HEK293 (cell line): Measurements from ENCODE around the gene PHLDB1.

Source experiments
- CTCF ChIA-PET: fragments of 350-600 bp; formaldehyde crosslinking; extraction: SDS; loops from one replicate; lab custom pipeline; 2021; ENCODE audit warnings: antibody characterized with exemption; lab: Yijun Ruan, JAX
- POLR2A ChIA-PET: fragments of 300-600 bp; formaldehyde crosslinking; extraction: SDS; loops from one replicate; lab custom pipeline; 2020; ENCODE audit warnings: antibody characterized with exemption, inconsistent platforms; lab: Yijun Ruan, JAX
- H3K27ac ChIP-seq: fragments of 200-500 bp; sonication (Bioruptor generic); 2 replicates; pipeline ENCODE4 v1.5.1; 2014; ENCODE audit warnings: low read depth, low read length, control low read depth, inconsistent platforms; ENCODE audit errors: extremely low read depth
- H3K36me3 ChIP-seq, 2 experiments: fragments of 200-500 bp in 1 of 2; sonication (Bioruptor generic) in 1 of 2; 1 replicate in 1 of 2; 2 replicates in 1 of 2; pipeline ENCODE4 v1.5.1; 2014 to 2017; ENCODE audit warnings: inconsistent platforms in 2 of 2, low read length in 2 of 2; ENCODE audit not compliant: control insufficient read depth in 2 of 2, insufficient read depth in 1 of 2
- H3K4me1 ChIP-seq: fragments of 200-500 bp; sonication (Bioruptor generic); 2 replicates; pipeline ENCODE4 v1.5.1; 2014; ENCODE audit warnings: mild to moderate bottlenecking, low read length, inconsistent platforms; ENCODE audit not compliant: control insufficient read depth, insufficient read depth
- H3K4me3 ChIP-seq: 2 replicates; pipeline ENCODE4 v1.5.1; 2011; ENCODE audit warnings: low read depth, mild to moderate bottlenecking, control low read depth, low read length, moderate library complexity
- H3K9me3 ChIP-seq: fragments of 200-500 bp; sonication (Bioruptor generic); 2 replicates; pipeline ENCODE4 v1.5.1; 2014; ENCODE audit warnings: low read depth, low read length, inconsistent platforms; ENCODE audit not compliant: control insufficient read depth, insufficient read depth
- GFI1B ChIP-seq: fragments of 450-650 bp; formaldehyde crosslinking; IDR thresholded peaks from 2 replicates; pipeline ENCODE4 v1.5.1; 2016; ENCODE audit warnings: missing biosample characterization, missing genetic modification characterization
- GLI2 ChIP-seq: fragments of 450-650 bp; formaldehyde crosslinking; IDR thresholded peaks from 2 replicates; pipeline ENCODE4; 2017; ENCODE audit warnings: missing biosample characterization, missing genetic modification characterization, low read depth, borderline replicate concordance
- GLIS1 ChIP-seq: fragments of 450-650 bp; formaldehyde crosslinking; IDR thresholded peaks from 2 replicates; pipeline ENCODE4 v1.5.1; 2016; ENCODE audit warnings: missing biosample characterization, missing genetic modification characterization
- KLF7 ChIP-seq: fragments of 450-650 bp; formaldehyde crosslinking; IDR thresholded peaks from 2 replicates; pipeline ENCODE4 v1.5.1; 2016; ENCODE audit warnings: missing biosample characterization, missing genetic modification characterization, borderline replicate concordance
- ZBTB1 ChIP-seq: fragments of 450-650 bp; formaldehyde crosslinking; IDR thresholded peaks from 2 replicates; pipeline ENCODE4 v1.5.1; 2016; ENCODE audit warnings: missing biosample characterization, missing genetic modification characterization
- ZBTB17 ChIP-seq: fragments of 450-650 bp; formaldehyde crosslinking; IDR thresholded peaks from 2 replicates; pipeline ENCODE4 v1.5.1; 2016; ENCODE audit warnings: missing biosample characterization, missing genetic modification characterization
- ZFHX2 ChIP-seq: fragments of 450-650 bp; formaldehyde crosslinking; conservative IDR thresholded peaks from 2 replicates; pipeline ENCODE4 v1.5.1; 2016; ENCODE audit warnings: missing biosample characterization, missing genetic modification characterization
- ZNF138 ChIP-seq: fragments of 450-650 bp; formaldehyde crosslinking; IDR thresholded peaks from 2 replicates; pipeline ENCODE4 v1.5.1; 2016; ENCODE audit warnings: missing biosample characterization, missing genetic modification characterization, borderline replicate concordance
- ZNF155 ChIP-seq: fragments of 450-650 bp; formaldehyde crosslinking; IDR thresholded peaks from 2 replicates; pipeline ENCODE4 v1.5.1; 2016; ENCODE audit warnings: missing biosample characterization, missing genetic modification characterization
- ZNF221 ChIP-seq: fragments of 450-650 bp; formaldehyde crosslinking; IDR thresholded peaks from 2 replicates; pipeline ENCODE4 v1.5.1; 2017; ENCODE audit warnings: missing biosample characterization, missing genetic modification characterization, borderline replicate concordance
- ZNF292 ChIP-seq: fragments of 450-650 bp; formaldehyde crosslinking; IDR thresholded peaks from 2 replicates; pipeline ENCODE4 v1.5.1; 2016; ENCODE audit warnings: low read depth, missing biosample characterization, missing genetic modification characterization, borderline replicate concordance
- ZNF426 ChIP-seq: fragments of 450-650 bp; formaldehyde crosslinking; IDR thresholded peaks from 2 replicates; pipeline ENCODE4 v1.5.1; 2017; ENCODE audit warnings: missing biosample characterization, missing genetic modification characterization, mild to moderate bottlenecking, inconsistent platforms, moderate library complexity
- ZNF510 ChIP-seq: fragments of 450-650 bp; formaldehyde crosslinking; IDR thresholded peaks from 2 replicates; pipeline ENCODE4 v1.5.1; 2018; ENCODE audit warnings: mild to moderate bottlenecking, missing genetic modification characterization, missing biosample characterization; ENCODE audit not compliant: insufficient replicate concordance
- ZNF707 ChIP-seq: fragments of 450-650 bp; formaldehyde crosslinking; IDR thresholded peaks from 2 replicates; pipeline ENCODE4 v1.5.1; 2016; ENCODE audit warnings: missing biosample characterization, missing genetic modification characterization
- ZNF785 ChIP-seq: fragments of 450-650 bp; formaldehyde crosslinking; IDR thresholded peaks from 2 replicates; pipeline ENCODE4 v1.5.1; 2016; ENCODE audit warnings: missing biosample characterization, missing genetic modification characterization
- ZXDB ChIP-seq: fragments of 450-650 bp; formaldehyde crosslinking; IDR thresholded peaks from 2 replicates; pipeline ENCODE4 v1.5.1; 2016; ENCODE audit warnings: missing biosample characterization, missing genetic modification characterization
- TF ChIP-seq, protein P1 (sequence below): fragments of 450-650 bp; formaldehyde crosslinking; IDR thresholded peaks from 2 replicates; pipeline ENCODE4 v1.5.1; 2017; ENCODE audit warnings: missing biosample characterization, missing genetic modification characterization
- TF ChIP-seq, protein P2 (sequence below): fragments of 450-650 bp; IDR thresholded peaks from 2 replicates; pipeline ENCODE4 v1.5.1; 2018; ENCODE audit warnings: missing biosample characterization, missing genetic modification characterization

The PHLDB1 gene

GRCh38 chr11:118615976-118616371 is 8.6 kb downstream of the PHLDB1 start:
- ChIA-PET POLR2A (no interaction called here), CTCF (no interaction called here)
- Histone ChIP-seq H3K27ac (no peak overlapping the region), H3K4me1 (no peaks in the 10 kb centered on the region), H3K9me3 (no peaks in the 10 kb centered on the region), H3K36me3 (peaks cover 0 to 19% of the 10 kb centered on the region in 2 experiments; a peak in 1 of 3 replicates), H3K4me3 (no peak overlapping the region)
- TF ChIP-seq ZNF221 (tag by site-specific recombination): no peak
- TF ChIP-seq ZNF426 (tag by site-specific recombination): no peak
- TF ChIP-seq ZNF138 (tag by site-specific recombination): no peak
- no peak for TF ChIP-seq ZNF707
- TF ChIP-seq GLIS1: no peak
- TF ChIP-seq GFI1B (tag by site-specific recombination): no peak
- TF ChIP-seq, protein P1, sequence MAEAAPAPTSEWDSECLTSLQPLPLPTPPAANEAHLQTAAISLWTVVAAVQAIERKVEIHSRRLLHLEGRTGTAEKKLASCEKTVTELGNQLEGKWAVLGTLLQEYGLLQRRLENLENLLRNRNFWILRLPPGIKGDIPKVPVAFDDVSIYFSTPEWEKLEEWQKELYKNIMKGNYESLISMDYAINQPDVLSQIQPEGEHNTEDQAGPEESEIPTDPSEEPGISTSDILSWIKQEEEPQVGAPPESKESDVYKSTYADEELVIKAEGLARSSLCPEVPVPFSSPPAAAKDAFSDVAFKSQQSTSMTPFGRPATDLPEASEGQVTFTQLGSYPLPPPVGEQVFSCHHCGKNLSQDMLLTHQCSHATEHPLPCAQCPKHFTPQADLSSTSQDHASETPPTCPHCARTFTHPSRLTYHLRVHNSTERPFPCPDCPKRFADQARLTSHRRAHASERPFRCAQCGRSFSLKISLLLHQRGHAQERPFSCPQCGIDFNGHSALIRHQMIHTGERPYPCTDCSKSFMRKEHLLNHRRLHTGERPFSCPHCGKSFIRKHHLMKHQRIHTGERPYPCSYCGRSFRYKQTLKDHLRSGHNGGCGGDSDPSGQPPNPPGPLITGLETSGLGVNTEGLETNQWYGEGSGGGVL (tag by site-specific recombination): no peak

- H3K36me3 ChIP-seq: peaks cover 0 to 19% of the 10 kb centered on the region in 2 experiments; a peak in 1 of 3 replicates
- ChIA-PET CTCF (interaction anchor here (0.7 to 1.8 kb wide), 3 partner anchors 11 to 23 kb away, joined by 4 to 8 read pairs (median 4); partner anchors contain the start of gene PHLDB1), POLR2A (interaction anchor here (5.4 kb wide), 1 partner anchor 12 kb away, joined by 72 read pairs; the partner anchor contains the start of gene PHLDB1)
- TF ChIP-seq ZBTB17 (tag by site-specific recombination): peak; percentile 81
- TF ChIP-seq ZNF155 (tag by site-specific recombination): no peak
- TF ChIP-seq ZNF510 (tag by site-specific recombination): no peak
- no peak for TF ChIP-seq ZBTB1 (tag by site-specific recombination)
- no peak for TF ChIP-seq ZXDB (tag by site-specific recombination)
- TF ChIP-seq GLI2: no peak
- no peak for TF ChIP-seq ZNF292 (tag by site-specific recombination)
- no peak for TF ChIP-seq KLF7 (tag by site-specific recombination)
- peak; percentile 22; the same call in 1 of the 2 replicates for TF ChIP-seq ZFHX2 (tag by site-specific recombination)
- TF ChIP-seq, protein P2, sequence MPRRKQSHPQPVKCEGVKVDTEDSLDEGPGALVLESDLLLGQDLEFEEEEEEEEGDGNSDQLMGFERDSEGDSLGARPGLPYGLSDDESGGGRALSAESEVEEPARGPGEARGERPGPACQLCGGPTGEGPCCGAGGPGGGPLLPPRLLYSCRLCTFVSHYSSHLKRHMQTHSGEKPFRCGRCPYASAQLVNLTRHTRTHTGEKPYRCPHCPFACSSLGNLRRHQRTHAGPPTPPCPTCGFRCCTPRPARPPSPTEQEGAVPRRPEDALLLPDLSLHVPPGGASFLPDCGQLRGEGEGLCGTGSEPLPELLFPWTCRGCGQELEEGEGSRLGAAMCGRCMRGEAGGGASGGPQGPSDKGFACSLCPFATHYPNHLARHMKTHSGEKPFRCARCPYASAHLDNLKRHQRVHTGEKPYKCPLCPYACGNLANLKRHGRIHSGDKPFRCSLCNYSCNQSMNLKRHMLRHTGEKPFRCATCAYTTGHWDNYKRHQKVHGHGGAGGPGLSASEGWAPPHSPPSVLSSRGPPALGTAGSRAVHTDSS (tag by site-specific recombination): no peak
- TF ChIP-seq ZNF785 (tag by site-specific recombination): no peak
- no peak overlapping the region for H3K4me3 ChIP-seq
- H3K9me3 ChIP-seq: no peaks in the 10 kb centered on the region
- peaks cover 9% of the 10 kb centered on the region for H3K4me1 ChIP-seq
- no peak overlapping the region for H3K27ac ChIP-seq
Measured at GRCh38 chr11:118618115-118618990, 10.9 kb downstream of the PHLDB1 start.
